Measurements from ENCODE around the gene ANKRD55. TPM values are rescaled to one million over a fixed set of nuclear protein-coding genes. Genes with fewer than 3 reads are reported as not detected.
A peak's percentile ranks its signal among the peaks of the same experiment; 100 is the strongest.

Gene ANKRD55
- total and polyA plus RNA-seq, 8 donors: 0.06 TPM; not detected in 7

DNA sequence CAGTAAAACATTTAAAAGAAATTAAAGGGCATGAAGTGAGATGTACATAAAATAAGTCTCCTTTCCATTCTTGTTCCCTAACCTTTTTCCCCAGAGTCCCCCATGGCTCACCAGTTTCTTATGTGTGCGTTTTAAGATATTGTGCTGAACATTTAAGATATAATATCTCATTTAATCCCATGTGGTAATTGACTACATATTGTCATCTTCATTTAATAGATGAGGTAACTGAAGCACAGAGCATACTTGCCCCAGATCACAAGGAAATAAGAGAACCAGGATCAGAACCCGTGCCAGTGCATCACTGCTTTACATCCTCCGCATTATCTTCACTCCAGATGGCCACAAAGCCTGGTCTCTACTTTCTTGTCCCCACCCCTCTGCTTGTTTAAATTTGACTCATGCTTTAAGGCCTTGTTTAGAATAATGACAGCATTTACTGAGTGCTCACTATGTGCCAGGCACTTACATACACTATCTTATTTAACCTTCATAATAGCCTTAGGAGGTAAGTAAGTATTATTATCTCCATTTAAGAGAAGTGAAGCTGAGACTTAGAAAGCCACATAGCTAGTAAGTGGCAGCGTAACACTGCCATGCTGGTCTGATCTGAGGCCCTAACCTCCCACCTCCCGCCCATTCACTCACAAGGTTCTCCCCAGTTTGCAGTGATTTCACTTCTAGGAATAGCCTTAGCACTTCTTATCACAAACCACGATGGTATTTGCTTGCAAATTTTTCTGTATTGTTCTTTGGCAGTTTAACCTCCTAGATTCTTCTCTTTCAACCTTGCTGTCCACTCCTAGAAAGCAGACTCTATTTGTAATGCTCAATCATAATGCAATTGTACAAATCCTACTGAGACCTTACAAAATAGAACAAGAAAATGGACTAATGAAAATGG lies 160.0 kb downstream of the ANKRD55 start:
- intact Hi-C loops (cut with DNase I): no loop called here
- 84% methylated on average over 6 of the region's 6 CpGs for WGBS, 2 donors
- no peak for FAIRE-seq

DNA sequence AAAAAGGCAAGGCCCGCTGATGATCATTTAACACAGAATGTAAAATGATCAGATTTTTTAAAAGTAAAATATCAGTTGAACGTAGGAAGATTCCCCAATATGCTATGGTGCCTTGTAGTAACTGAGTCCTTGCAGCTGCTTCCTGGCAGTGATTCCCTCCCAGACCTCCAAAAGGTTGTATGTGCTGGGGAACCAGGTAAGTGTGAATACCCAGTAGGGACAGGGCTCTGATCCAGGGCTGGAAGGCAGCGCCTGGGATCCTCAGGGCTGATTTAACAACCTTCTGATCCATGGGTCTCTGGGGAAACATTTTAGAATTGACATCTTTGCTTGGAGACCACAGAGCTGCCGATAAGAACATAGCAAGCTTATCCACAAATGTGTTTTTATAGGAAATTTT lies 161.7 kb downstream of the ANKRD55 start:
- H3K4me1 ChIP-seq: peaks cover 0 to 20% (median 5%) of the 10 kb centered on the region in 3 donors
- H3K36me3 ChIP-seq: no peaks in the 10 kb centered on the region
- TF ChIP-seq CTCF (IDR thresholded peaks at IDR 0.05): no peak
- H3K9me3 ChIP-seq: no peaks in the 10 kb centered on the region
- H3K27ac ChIP-seq: no peak overlapping the region
- H3K4me3 ChIP-seq: no peak overlapping the region
- 88 to 93% methylated on average over 4 of the region's 4 CpGs for WGBS, 2 donors
- FAIRE-seq (no peak), ATAC-seq (no peak), DNase-seq (no peak)
- no peaks in the 10 kb centered on the region for H3K27me3 ChIP-seq
- intact Hi-C loops (cut with DNase I): no loop called here

More for the DNA sequence above, 160.0 kb downstream of the ANKRD55 start:
- Histone ChIP-seq H3K27me3 (no peaks in the 10 kb centered on the region), H3K4me3 (no peak overlapping the region), H3K36me3 (no peaks in the 10 kb centered on the region), H3K27ac (no peak overlapping the region), H3K4me1 (peaks cover 0 to 20% (median 5%) of the 10 kb centered on the region in 3 donors), H3K9me3 (no peaks in the 10 kb centered on the region)
- DNase-seq (no peak), ATAC-seq (no peak)
- no peak for TF ChIP-seq CTCF (IDR thresholded peaks at IDR 0.05)

DNA sequence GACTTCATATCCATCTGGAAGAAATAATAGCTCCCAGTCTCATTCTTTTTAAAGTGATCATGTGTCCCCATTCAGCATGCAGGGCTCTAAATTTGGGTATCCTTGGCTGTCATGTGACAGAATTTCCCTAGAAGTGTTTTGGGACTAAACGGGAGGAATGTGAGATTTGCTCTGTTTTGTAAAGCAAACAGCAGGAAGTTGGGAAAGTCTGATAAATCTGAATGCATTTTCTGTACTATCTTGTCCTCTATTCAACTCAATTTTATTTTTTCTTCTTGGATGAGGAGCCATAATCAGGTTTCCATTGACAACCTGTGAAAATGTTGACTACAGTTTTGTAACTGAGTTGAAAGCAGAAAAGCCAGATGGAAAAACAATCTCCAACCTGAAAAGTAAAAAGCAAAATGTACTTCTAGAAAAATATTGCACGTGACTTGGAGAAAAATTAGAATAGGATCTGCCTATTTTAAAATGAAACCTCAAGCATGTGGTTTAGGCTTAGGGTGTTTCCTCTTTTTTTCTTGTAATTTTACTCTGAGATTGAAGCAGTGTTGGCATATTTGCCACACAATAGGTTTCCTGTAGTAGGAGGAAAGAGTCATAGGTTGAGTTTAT lies 162.2 kb downstream of the ANKRD55 start:
- intact Hi-C loops (cut with DNase I): no loop called here
- no peaks in the 10 kb centered on the region for H3K9me3 ChIP-seq
- peak overlapping the region in 1 of 4 donors; percentile 4 for H3K27ac ChIP-seq
- H3K4me3 ChIP-seq: no peak overlapping the region
- 49 to 52% methylated on average over 2 of the region's 2 CpGs for WGBS, 2 donors
- H3K36me3 ChIP-seq: no peaks in the 10 kb centered on the region
- DNase-seq (no peak), FAIRE-seq (no peak), ATAC-seq (peak in 2 of 4 donors; percentile 39 to 40)
- TF ChIP-seq CTCF (IDR thresholded peaks at IDR 0.05): no peak
- no peaks in the 10 kb centered on the region for H3K27me3 ChIP-seq
- H3K4me1 ChIP-seq: peaks cover 0 to 20% (median 5%) of the 10 kb centered on the region in 3 donors

GRCh38 chr5:56069652-56070226 lies 163.4 kb downstream of the ANKRD55 start:
- no peak for TF ChIP-seq CTCF (IDR thresholded peaks at IDR 0.05)
- Histone ChIP-seq H3K27ac (peak overlapping the region in 1 of 4 donors; percentile 17), H3K36me3 (no peaks in the 10 kb centered on the region), H3K9me3 (no peaks in the 10 kb centered on the region), H3K4me3 (no peak overlapping the region), H3K4me1 (peaks cover 0 to 20% (median 5%) of the 10 kb centered on the region in 3 donors), H3K27me3 (no peaks in the 10 kb centered on the region)
- no peak for FAIRE-seq
- 43 to 48% methylated on average over 3 of the region's 3 CpGs for WGBS, 2 donors
- intact Hi-C loops (cut with DNase I): no loop called here
- peak in 3 of 4 donors; percentile 24 to 68 (median 32) for ATAC-seq
- DNase-seq: no peak
